Uterus (tissue), 4 donors: ENCODE results near the gene BICDL1. TPM values are rescaled to one million over a fixed set of nuclear protein-coding genes. Genes with fewer than 3 reads are reported as not detected.

ENCODE experiments used
- DNase-seq, 2 donors: peaks; one replicate each; pipeline ENCODE4 v3.0.0-alpha.2; 2019 to 2020
- H3K27ac ChIP-seq, 2 donors: fragments of 200-600 bp; sonication (generic); 1 replicate in 1 of 2; 2 replicates in 1 of 2; pipeline ENCODE4 v1.5.1; 2016 to 2018
- H3K27me3 ChIP-seq, 2 donors: fragments of 200-600 bp; sonication (generic); one replicate each; pipeline ENCODE4 v1.5.1; 2018 to 2019; ENCODE audit warnings: control low read depth in 1 of 2
- H3K36me3 ChIP-seq, 2 donors: fragments of 200-600 bp; sonication (generic); one replicate each; pipeline ENCODE4 v1.5.1; 2019; ENCODE audit warnings: control low read depth in 1 of 2
- H3K4me1 ChIP-seq, 2 donors: fragments of 200-600 bp; sonication (generic); one replicate each; pipeline ENCODE4 v1.5.1; 2018 to 2019; ENCODE audit warnings: control low read depth in 1 of 2
- H3K4me3 ChIP-seq, 2 donors: fragments of 200-600 bp; sonication (generic); 1 replicate in 1 of 2; 2 replicates in 1 of 2; pipeline ENCODE4 v1.5.1; 2018 to 2019; ENCODE audit warnings: mild to moderate bottlenecking in 1 of 2
- H3K9me3 ChIP-seq, 2 donors: fragments of 200-600 bp; sonication (generic); one replicate each; pipeline ENCODE4 v1.5.1; 2019; ENCODE audit warnings: control low read depth in 1 of 2
- CTCF ChIP-seq, 4 experiments: fragments of 200-600 bp in 2 of 4; fragments of 450-650 bp in 2 of 4; sonication (generic) in 2 of 4; IDR thresholded peaks; one replicate each; pipeline ENCODE4 v1.5.1; 2016 to 2019; ENCODE audit warnings: antibody characterized with exemption in 4 of 4, mild to moderate bottlenecking in 2 of 4, moderate library complexity in 1 of 4
- POLR2A ChIP-seq, 2 donors: fragments of 450-650 bp; IDR thresholded peaks; one replicate each; pipeline ENCODE4 v1.6.1; 2016; ENCODE audit warnings: antibody characterized with exemption in 2 of 2, mild to moderate bottlenecking in 1 of 2, moderate library complexity in 1 of 2
- intact Hi-C: fragments of 100-400 bp; cut with DNase I; formaldehyde crosslinking; loops from one replicate; pipeline ENCODE4 v1.15.1; 2023; ENCODE audit warnings: low total_unique reads
- total RNA-seq, 4 donors: library from RNA; depleted of rRNA in 3 of 4; stranded (reverse); fragments of >200 nt in 3 of 4; gene quantifications; one replicate each; pipeline versions ENCODE4 v1.1.0 to v1.2.4, GENCODE V29; 2014 to 2023
- donor health status: DM: yes; HTN: yes; CAD: no.

BICDL1 gene
- total RNA-seq, 4 donors from 2014 or later: 1.8 to 2.2 TPM; not detected in 2

DNA sequence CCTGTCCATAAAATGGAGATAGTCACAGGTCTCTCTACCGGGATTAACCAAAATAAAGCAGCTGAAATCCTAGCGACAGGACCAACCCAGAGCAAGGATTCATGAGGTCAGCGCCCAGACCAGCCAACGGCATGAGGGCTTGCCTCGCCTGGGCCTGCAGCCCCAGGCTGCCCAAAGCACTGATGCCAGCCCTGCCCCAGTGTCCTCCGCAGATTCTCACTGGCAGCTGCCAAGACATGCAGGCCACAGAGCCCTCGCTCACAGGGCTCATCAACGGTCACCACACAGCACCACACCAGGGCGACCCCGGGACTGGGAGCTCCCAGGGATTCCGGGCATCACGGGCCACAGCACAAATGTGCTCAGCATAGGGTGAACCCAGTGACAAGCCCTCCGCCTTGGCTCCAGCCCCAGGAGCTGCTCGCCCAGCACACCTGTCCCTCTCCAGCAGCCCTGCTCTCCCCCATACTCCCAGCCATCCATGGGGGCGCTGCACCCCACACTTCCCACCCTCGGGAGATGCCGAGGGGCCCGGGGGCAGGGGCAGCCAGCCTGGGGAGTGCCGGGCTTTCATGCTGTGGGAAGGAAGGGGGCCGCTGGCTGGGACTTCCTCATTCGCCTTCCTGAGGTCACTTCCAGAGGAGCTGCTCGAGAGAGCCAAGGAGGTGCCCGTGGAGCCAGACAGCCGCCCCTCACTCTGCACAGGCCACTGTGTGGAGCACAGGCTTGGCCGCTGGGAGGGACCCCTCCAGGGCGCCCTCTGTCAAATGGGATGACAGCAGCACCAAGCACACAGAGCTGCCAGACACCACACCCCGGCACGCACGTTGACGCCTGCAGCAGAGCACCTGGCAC is 113.4 kb downstream of the BICDL1 start:
- H3K4me1 ChIP-seq: peaks cover 12 to 18% of the 10 kb centered on the region in 2 donors
- no peaks in the 10 kb centered on the region for H3K27me3 ChIP-seq
- H3K36me3 ChIP-seq: no peaks in the 10 kb centered on the region
- peak overlapping the region; percentile 36 to 48 for H3K27ac ChIP-seq
- TF ChIP-seq POLR2A (IDR thresholded peaks at IDR 0.05) (no peak), CTCF (IDR thresholded peaks at IDR 0.05) (no peak)
- no peak overlapping the region for H3K4me3 ChIP-seq
- no peaks in the 10 kb centered on the region for H3K9me3 ChIP-seq
- intact Hi-C loops: no loop called here
- DNase-seq: no peak

- H3K27ac ChIP-seq: no peak overlapping the region
- no peaks in the 10 kb centered on the region for H3K9me3 ChIP-seq
- no peak overlapping the region for H3K4me3 ChIP-seq
- no peaks in the 10 kb centered on the region for H3K36me3 ChIP-seq
- H3K27me3 ChIP-seq: no peaks in the 10 kb centered on the region
- TF ChIP-seq POLR2A (IDR thresholded peaks at IDR 0.05) (no peak), CTCF (IDR thresholded peaks at IDR 0.05) (no peak)
- intact Hi-C loops: no loop called here
- peaks cover 12 to 18% of the 10 kb centered on the region in 2 donors for H3K4me1 ChIP-seq
- DNase-seq: no peak
These were observed 114.0 kb downstream of the BICDL1 start for GRCh38 chr12:120103044-120103338.

DNA sequence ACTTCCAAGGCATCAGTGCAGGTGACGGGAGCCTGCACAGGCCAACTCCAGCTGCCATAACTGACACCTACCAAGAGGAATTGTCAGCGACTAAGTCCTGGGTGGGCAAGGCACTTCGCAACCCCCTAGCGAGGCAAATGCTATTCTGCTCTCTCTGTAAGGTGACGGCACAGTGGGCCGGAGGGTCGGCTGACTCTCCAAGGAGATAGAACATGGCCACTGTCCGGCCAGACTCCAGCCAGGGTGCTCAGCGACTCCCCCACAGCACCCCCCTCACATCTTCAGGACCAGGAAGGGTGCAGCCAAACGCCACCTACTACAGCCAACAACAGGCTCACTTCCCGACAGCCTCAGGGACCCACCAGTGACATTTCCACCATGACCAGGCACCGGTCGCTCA is 114.3 kb downstream of the BICDL1 start:
- Histone ChIP-seq H3K9me3 (no peaks in the 10 kb centered on the region), H3K27me3 (no peaks in the 10 kb centered on the region), H3K27ac (no peak overlapping the region), H3K36me3 (no peaks in the 10 kb centered on the region), H3K4me3 (no peak overlapping the region), H3K4me1 (peaks cover 12 to 18% of the 10 kb centered on the region in 2 donors)
- DNase-seq: no peak
- intact Hi-C loops: no loop called here
- no peak for TF ChIP-seq POLR2A (IDR thresholded peaks at IDR 0.05)
- TF ChIP-seq CTCF (IDR thresholded peaks at IDR 0.05): no peak

DNA sequence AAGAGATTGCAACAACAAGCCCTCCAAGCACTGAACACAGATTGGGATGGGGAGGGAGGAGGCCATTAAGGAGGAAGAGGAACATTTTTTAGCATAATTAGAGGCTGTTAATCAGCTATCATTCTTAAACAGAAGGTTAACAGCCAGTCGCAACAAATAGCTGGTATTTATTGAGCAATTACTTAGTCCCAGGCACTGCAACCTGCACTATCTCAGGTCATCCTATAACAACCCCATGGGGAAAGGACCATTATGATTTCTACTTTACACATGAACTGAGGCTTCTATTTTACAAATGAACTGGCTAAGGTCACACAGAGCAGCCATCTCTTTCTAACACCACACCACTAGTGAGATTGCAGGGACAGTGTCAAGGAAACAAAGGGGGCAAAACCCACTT is 117.1 kb downstream of the BICDL1 start:
- Histone ChIP-seq H3K27ac (no peak overlapping the region), H3K36me3 (no peaks in the 10 kb centered on the region), H3K4me3 (no peak overlapping the region), H3K9me3 (no peaks in the 10 kb centered on the region), H3K27me3 (no peaks in the 10 kb centered on the region), H3K4me1 (peaks cover 7 to 10% of the 10 kb centered on the region in 2 donors)
- DNase-seq: no peak
- TF ChIP-seq POLR2A (IDR thresholded peaks at IDR 0.05) (no peak), CTCF (IDR thresholded peaks at IDR 0.05) (no peak)
- intact Hi-C loops: no loop called here

DNA sequence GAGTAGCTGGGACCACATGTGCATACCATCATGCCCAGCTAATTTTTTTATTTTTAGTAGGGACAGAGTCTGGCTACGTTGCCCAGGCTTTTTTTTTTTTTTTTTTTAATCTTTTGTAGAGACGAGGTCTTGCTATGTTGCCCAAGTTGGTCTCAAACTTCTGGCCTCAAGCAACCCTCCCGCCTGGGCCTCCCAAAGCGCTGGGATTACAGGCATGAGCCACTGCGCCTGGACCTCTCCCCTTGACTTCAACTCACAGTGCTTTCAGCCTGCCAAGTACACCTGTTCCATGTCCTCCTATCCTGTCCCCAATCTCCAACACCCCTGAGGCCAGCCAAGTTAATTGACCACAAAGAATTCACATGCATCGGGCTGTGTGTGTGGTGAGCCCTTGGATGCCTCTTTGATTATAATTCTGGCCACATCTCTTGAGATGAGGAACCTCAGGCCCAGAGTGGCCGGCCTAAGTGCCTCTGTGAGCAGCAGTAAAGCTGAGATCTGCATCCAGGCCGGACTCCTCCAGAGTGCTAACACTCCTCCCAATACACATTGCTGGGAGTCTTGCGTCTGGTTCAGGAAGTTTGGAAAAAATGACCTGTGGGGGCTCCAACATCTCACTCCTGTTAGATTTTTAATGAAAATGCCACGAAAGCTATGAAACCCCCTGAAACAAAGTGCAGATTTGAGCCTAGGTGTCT is 120.7 kb downstream of the BICDL1 start:
- Histone ChIP-seq H3K9me3 (no peaks in the 10 kb centered on the region), H3K36me3 (no peaks in the 10 kb centered on the region), H3K4me3 (no peak overlapping the region), H3K27ac (no peak overlapping the region), H3K4me1 (peaks cover 2 to 3% of the 10 kb centered on the region in 2 donors), H3K27me3 (no peaks in the 10 kb centered on the region)
- no peak for DNase-seq
- intact Hi-C loops: no loop called here
- no peak for TF ChIP-seq POLR2A (IDR thresholded peaks at IDR 0.05)
- no peak for TF ChIP-seq CTCF (IDR thresholded peaks at IDR 0.05)
